Body of pancreas (tissue), 4 donors: Measurements from ENCODE around the gene ARAP1.
A peak's percentile ranks its signal among the peaks of the same experiment; 100 is the strongest.

Experiments used
- CTCF ChIP-seq, 7 experiments: fragments of 450-650 bp in 4 of 7; fragments of 200-600 bp in 3 of 7; sonication (generic) in 3 of 7; IDR thresholded peaks; one replicate each; pipeline ENCODE4 v1.5.1; 2016 to 2019; ENCODE audit warnings: antibody characterized with exemption in 7 of 7
- POLR2A ChIP-seq, 3 donors: fragments of 450-650 bp; IDR thresholded peaks; one replicate each; pipeline ENCODE4 v1.6.1; 2016; ENCODE audit warnings: antibody characterized with exemption in 3 of 3, mild to moderate bottlenecking in 2 of 3

- peak; percentile 87 to 98 (median 92) for TF ChIP-seq CTCF (IDR thresholded peaks at IDR 0.05)
- TF ChIP-seq POLR2A (IDR thresholded peaks at IDR 0.05), result no peak
Measured at GRCh38 chr11:72642884-72643522, 109.2 kb downstream of the ARAP1 start.
